B cell (primary cell): Measurements from ENCODE around the gene TMEM18. TPM values are rescaled to one million over a fixed set of nuclear protein-coding genes. Genes with fewer than 3 reads are reported as not detected.

Experiments
- ATAC-seq: fragments of 200-7000 bp; cut with Tn5 transposase; one replicate; pipeline ENCODE4 v1.10.0; 2021; ENCODE audit warnings: low read depth, mild to moderate bottlenecking, moderate number of reproducible peaks, moderate library complexity
- CTCF ChIA-PET: fragments of 350-600 bp; sonication (Branson Sonifier 250); formaldehyde crosslinking; loops from one replicate; lab custom pipeline; 2021; ENCODE audit warnings: antibody characterized with exemption, inconsistent platforms; lab: Charles Lee
- POLR2A ChIA-PET: fragments of 350-600 bp; sonication (Branson Sonifier 250); formaldehyde crosslinking; loops from one replicate; lab custom pipeline; 2021; ENCODE audit warnings: antibody characterized with exemption; lab: Charles Lee
- DNase-seq: peaks from one replicate; pipeline ENCODE4 v3.0.0; 2013
- H2AFZ ChIP-seq: 2 replicates; pipeline ENCODE4 v1.6.1; 2012; ENCODE audit warnings: mild to moderate bottlenecking, low read depth, low read length; ENCODE audit not compliant: insufficient read depth, poor library complexity, severe bottlenecking
- H3K27ac ChIP-seq, 2 donors: 1 replicate in 1 of 2; 2 replicates in 1 of 2; pipeline ENCODE4 v1.5.1; 2012 to 2013; ENCODE audit warnings: low read length in 2 of 2, mild to moderate bottlenecking in 2 of 2, moderate library complexity in 1 of 2
- H3K27me3 ChIP-seq, 4 experiments: fragments of 200-600 bp in 1 of 4; sonication (generic) in 1 of 4; replicated peaks in 1 of 4; 1 replicate in 2 of 4; 2 replicates in 2 of 4; pipeline versions ENCODE4 v1.6.1 to v1.7.0; 2013 to 2016; ENCODE audit warnings: low read length in 3 of 4, mild to moderate bottlenecking in 2 of 4, mixed read lengths in 1 of 4, moderate library complexity in 1 of 4; ENCODE audit not compliant: insufficient read depth in 4 of 4, control insufficient read depth in 3 of 4; ENCODE audit errors: control extremely low read depth in 1 of 4
- H3K36me3 ChIP-seq, 2 experiments: replicated peaks in 1 of 2; 1 replicate in 1 of 2; 2 replicates in 1 of 2; pipeline versions ENCODE4 v1.6.1 to v1.7.1; 2013; ENCODE audit warnings: low read length in 1 of 2; ENCODE audit not compliant: insufficient read depth in 2 of 2, control insufficient read depth in 1 of 2; ENCODE audit errors: control extremely low read depth in 1 of 2, extremely low read depth in 1 of 2
- H3K4me1 ChIP-seq, 2 donors: fragments of 200-600 bp in 1 of 2; sonication (generic) in 1 of 2; 1 replicate in 1 of 2; 2 replicates in 1 of 2; pipeline versions ENCODE4 v1.5.1 to v1.6.1; 2013 to 2017; ENCODE audit warnings: low read length in 2 of 2; ENCODE audit not compliant: control insufficient read depth in 2 of 2, insufficient read depth in 2 of 2
- H3K4me2 ChIP-seq: replicated peaks from 2 replicates; pipeline ENCODE3; 2012; ENCODE audit warnings: mild to moderate bottlenecking, low read depth, low read length; ENCODE audit not compliant: poor library complexity, severe bottlenecking
- H3K4me3 ChIP-seq, 5 experiments: fragments of 200-600 bp in 1 of 5; sonication (generic) in 1 of 5; 1 replicate in 3 of 5; 2 replicates in 2 of 5; pipeline versions ENCODE4 v1.5.1 to v1.7.0; 2011 to 2016; ENCODE audit warnings: low read length in 4 of 5, mild to moderate bottlenecking in 4 of 5, low read depth in 2 of 5, control low read depth in 1 of 5, moderate library complexity in 1 of 5; ENCODE audit not compliant: insufficient read depth in 1 of 5; ENCODE audit errors: control extremely low read depth in 1 of 5, extremely low read depth in 1 of 5
- H3K79me2 ChIP-seq: fragments of 200-600 bp; sonication (generic); one replicate; pipeline ENCODE4 v1.6.0; 2016; ENCODE audit warnings: low read length; ENCODE audit not compliant: control insufficient read depth, insufficient read depth
- H3K9ac ChIP-seq: fragments of 200-600 bp; sonication (generic); 2 replicates; pipeline ENCODE4 v1.6.1; 2017; ENCODE audit warnings: mild to moderate bottlenecking, low read length, moderate library complexity
- H3K9me3 ChIP-seq, 3 donors: one replicate each; pipeline versions ENCODE4 v1.6.1 to v1.7.1; 2013; ENCODE audit warnings: low read length in 2 of 3; ENCODE audit not compliant: control insufficient read depth in 2 of 3, insufficient read depth in 1 of 3; ENCODE audit errors: control extremely low read depth in 1 of 3
- H4K20me1 ChIP-seq: 2 replicates; pipeline ENCODE4 v1.6.0; 2012; ENCODE audit warnings: mild to moderate bottlenecking, low read length; ENCODE audit not compliant: insufficient read depth, control insufficient read depth, poor library complexity, severe bottlenecking
- H3K27ac Mint-ChIP-seq: one replicate; pipeline ENCODE4 v1.8.0; 2021; ENCODE audit warnings: mixed read lengths
- H3K27me3 Mint-ChIP-seq: one replicate; pipeline ENCODE4 v1.8.0; 2021; ENCODE audit warnings: mixed read lengths
- H3K4me1 Mint-ChIP-seq: one replicate; pipeline ENCODE4 v1.8.0; 2021; ENCODE audit warnings: mixed read lengths
- H3K4me3 Mint-ChIP-seq: one replicate; pipeline ENCODE4 v1.8.0; 2021; ENCODE audit warnings: mixed read lengths
- H3K9me3 Mint-ChIP-seq: one replicate; pipeline ENCODE4 v1.8.0; 2022; ENCODE audit warnings: mixed read lengths; ENCODE audit not compliant: insufficient read depth
- CTCF ChIP-seq: fragments of 200-600 bp; IDR thresholded peaks from one replicate; pipeline ENCODE4 v1.8.0; 2022; ENCODE audit warnings: antibody characterized with exemption, mild to moderate bottlenecking
- EZH2 ChIP-seq: IDR thresholded peaks from 2 replicates; pipeline ENCODE4 v1.6.1; 2012; ENCODE audit warnings: borderline replicate concordance, low read depth, mild to moderate bottlenecking, moderate library complexity, low read length; ENCODE audit not compliant: insufficient read depth, poor library complexity, severe bottlenecking
- WGBS: methylation state at CpG from one replicate; pipeline ENCODE4 v1.1.5; 2013; ENCODE audit warnings: missing lambda C conversion rate; ENCODE audit not compliant: insufficient coverage; 5-methylcytosine and 5-hydroxymethylcytosine counted together
- intact Hi-C: fragments of 100-400 bp; cut with micrococcal nuclease; formaldehyde crosslinking; loops from one replicate; pipeline ENCODE4 v1.10.0; 2022
- polyA plus RNA-seq: library from polyadenylated mRNA; depleted of rRNA; stranded (reverse); fragments of >200 nt; gene quantifications from 2 replicates; pipeline ENCODE4 v1.2.3, GENCODE V29; 2012
- total RNA-seq, 2 donors: library from RNA; stranded (reverse); fragments of 120-200 nt in 1 of 2; gene quantifications; 1 replicate in 1 of 2; 2 replicates in 1 of 2; pipeline versions ENCODE4 v1.2.3 to v1.2.4, GENCODE V29; 2013 to 2022

Gene TMEM18
- total and polyA plus RNA-seq, 2 donors (not counting 1 experiment from before 2014, with no cell fraction given) = 14.4 to 38.5 TPM

GRCh38 chr2:627340-627709, 49.9 kb downstream of the TMEM18 start:
- no peak overlapping the region for H3K9ac ChIP-seq
- H3K4me3 ChIP-seq = no peak overlapping the region
- 94% methylated on average over 8 of the region's 9 CpGs for WGBS
- TF ChIP-seq CTCF (no peak), EZH2 (no peak)
- intact Hi-C loops = no loop called here
- Mint-ChIP-seq H3K9me3 (no peaks in the 10 kb centered on the region), H3K27me3 (peaks cover 8% of the 10 kb centered on the region), H3K27ac (no peak overlapping the region), H3K4me3 (no peak overlapping the region), H3K4me1 (no peaks in the 10 kb centered on the region)
- DNase-seq (no peak), ATAC-seq (no peak)
- no peak overlapping the region for H3K27ac ChIP-seq
- CTCF ChIA-PET = no interaction called here
- no peaks in the 10 kb centered on the region for H3K27me3 ChIP-seq
- H4K20me1 ChIP-seq = no peaks in the 10 kb centered on the region
- POLR2A ChIA-PET = no interaction called here
- no peaks in the 10 kb centered on the region for H3K36me3 ChIP-seq
- H3K79me2 ChIP-seq = no peaks in the 10 kb centered on the region
- H2AFZ ChIP-seq = no peak overlapping the region
- H3K4me1 ChIP-seq = no peaks in the 10 kb centered on the region
- no peak overlapping the region for H3K4me2 ChIP-seq
- peaks cover 0 to 2% (median 0%) of the 10 kb centered on the region in 3 donors for H3K9me3 ChIP-seq

DNA sequence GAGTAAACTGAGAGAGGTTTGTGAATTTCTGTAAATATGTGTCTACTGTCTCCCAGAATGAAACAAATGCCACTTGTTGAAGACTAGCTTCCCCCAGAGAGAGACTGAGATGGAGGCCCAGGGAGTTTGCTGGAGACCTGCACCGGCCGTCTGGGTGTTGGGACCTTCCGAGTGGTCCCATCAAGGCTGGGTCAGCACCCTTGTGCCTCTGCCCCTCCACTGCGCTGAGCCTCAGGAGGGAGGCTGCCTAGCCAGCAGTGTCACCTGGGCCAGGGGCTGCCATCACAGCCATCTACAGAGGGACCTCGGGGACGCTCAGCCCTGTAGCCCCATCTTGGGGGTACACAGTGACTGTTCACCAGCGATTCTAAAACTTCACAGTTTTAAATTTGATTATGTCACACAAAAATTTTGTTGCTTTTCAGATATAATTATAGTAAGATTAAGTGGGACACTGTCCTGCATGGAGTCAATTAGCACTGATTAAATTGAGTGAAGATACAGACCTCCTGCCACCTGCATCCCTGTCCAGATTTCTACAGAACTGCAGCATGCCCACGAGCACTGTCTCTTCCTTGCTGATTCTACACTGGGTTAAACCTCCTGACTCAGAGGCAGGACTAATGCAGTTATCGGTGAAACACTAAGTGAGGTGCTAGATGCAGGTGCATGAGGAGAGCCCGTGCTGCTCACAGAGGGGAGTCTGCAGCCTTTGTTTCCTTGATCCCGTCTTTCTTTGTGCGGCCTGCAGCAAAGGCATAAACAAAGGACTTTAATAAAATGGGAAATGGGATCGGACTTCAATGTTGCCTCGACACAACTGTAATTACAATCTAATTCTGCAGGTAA, 50.5 kb downstream of the TMEM18 start:
- ChIA-PET POLR2A (no interaction called here), CTCF (interaction anchor here (1.9 kb wide), 1 partner anchor 9 kb away, joined by 5 read pairs; no protein-coding TSS in a partner anchor)
- Histone ChIP-seq H3K4me3 (no peak overlapping the region), H3K27ac (no peak overlapping the region), H3K4me1 (no peaks in the 10 kb centered on the region), H3K4me2 (no peak overlapping the region), H3K9me3 (peaks cover 0 to under 1% (median 0%) of the 10 kb centered on the region in 3 donors), H2AFZ (no peak overlapping the region), H3K36me3 (no peaks in the 10 kb centered on the region), H3K9ac (no peak overlapping the region), H3K27me3 (no peaks in the 10 kb centered on the region), H3K79me2 (no peaks in the 10 kb centered on the region), H4K20me1 (no peaks in the 10 kb centered on the region)
- H3K4me3 Mint-ChIP-seq = no peak overlapping the region
- H3K4me1 Mint-ChIP-seq = no peaks in the 10 kb centered on the region
- ATAC-seq (no peak), DNase-seq (no peak)
- peaks cover 8% of the 10 kb centered on the region for H3K27me3 Mint-ChIP-seq
- intact Hi-C loops = no loop called here
- no peak overlapping the region for H3K27ac Mint-ChIP-seq
- WGBS = 87% methylated on average over 11 of the region's 14 CpGs
- H3K9me3 Mint-ChIP-seq = no peaks in the 10 kb centered on the region
- TF ChIP-seq CTCF = no peak
- no peak for TF ChIP-seq EZH2
